Mesenchymal stem cell (in vitro differentiated cells and primary cell): ENCODE results near the gene ENDOU.
A peak's percentile ranks its signal among the peaks of the same experiment; 100 is the strongest.

Source experiments
- DNase-seq: peaks from one replicate; pipeline ENCODE4 v3.0.0-alpha.2; 2013
- H2AFZ ChIP-seq: one replicate; pipeline ENCODE4 v1.6.1; 2013; ENCODE audit warnings: low read depth, mild to moderate bottlenecking, control low read depth, inconsistent platforms, low read length, moderate library complexity
- H2AK5ac ChIP-seq: 2 replicates; pipeline ENCODE4 v1.6.1; 2013; ENCODE audit warnings: low read length, moderate library complexity, mild to moderate bottlenecking, inconsistent platforms; ENCODE audit not compliant: severe bottlenecking
- H2BK120ac ChIP-seq: one replicate; pipeline ENCODE4 v1.6.1; 2013; ENCODE audit warnings: low read depth, mild to moderate bottlenecking, inconsistent platforms, low read length, moderate library complexity
- H2BK12ac ChIP-seq, 2 experiments: one replicate each; pipeline ENCODE4 v1.6.1; 2013; ENCODE audit warnings: inconsistent platforms in 2 of 2, low read length in 2 of 2, mild to moderate bottlenecking in 2 of 2, moderate library complexity in 2 of 2, control low read depth in 1 of 2
- H2BK15ac ChIP-seq: one replicate; pipeline ENCODE4 v1.6.1; 2013; ENCODE audit warnings: mild to moderate bottlenecking, low read depth, inconsistent platforms; ENCODE audit not compliant: poor library complexity, severe bottlenecking
- H2BK5ac ChIP-seq: 2 replicates; pipeline ENCODE4 v1.6.1; 2013; ENCODE audit warnings: low read depth, mild to moderate bottlenecking, low read length, control low read depth, inconsistent platforms; ENCODE audit not compliant: poor library complexity, severe bottlenecking
- H3K14ac ChIP-seq, 2 experiments: one replicate each; pipeline ENCODE4 v1.6.1; 2013; ENCODE audit warnings: inconsistent platforms in 2 of 2, low read length in 2 of 2, control low read depth in 1 of 2, mild to moderate bottlenecking in 1 of 2, moderate library complexity in 1 of 2
- H3K18ac ChIP-seq, 2 experiments: one replicate each; pipeline ENCODE4 v1.6.1; 2013; ENCODE audit warnings: inconsistent platforms in 2 of 2, low read length in 2 of 2, control low read depth in 1 of 2, low read depth in 1 of 2, mild to moderate bottlenecking in 1 of 2
- H3K23ac ChIP-seq, 2 experiments: one replicate each; pipeline ENCODE4 v1.6.1; 2013; ENCODE audit warnings: inconsistent platforms in 2 of 2, low read length in 2 of 2, mild to moderate bottlenecking in 2 of 2, moderate library complexity in 2 of 2, control low read depth in 1 of 2
- H3K27ac ChIP-seq: 2 replicates; pipeline ENCODE4 v1.5.1; 2013; ENCODE audit warnings: mild to moderate bottlenecking, moderate library complexity, low read length, control low read depth, inconsistent platforms; ENCODE audit not compliant: poor library complexity, severe bottlenecking
- H3K27me3 ChIP-seq, 2 experiments: 2 replicates each; pipeline versions ENCODE4 v1.6.1 to v1.7.0; 2013; ENCODE audit warnings: low read length in 2 of 2, mild to moderate bottlenecking in 2 of 2, moderate library complexity in 2 of 2, control low read depth in 1 of 2, inconsistent platforms in 1 of 2; ENCODE audit not compliant: control insufficient read depth in 1 of 2, insufficient read depth in 1 of 2
- H3K36me3 ChIP-seq, 2 experiments: 2 replicates each; pipeline versions ENCODE4 v1.6.1 to v1.7.0; 2013; ENCODE audit warnings: low read length in 2 of 2, control low read depth in 1 of 2, inconsistent platforms in 1 of 2, low read depth in 1 of 2, mild to moderate bottlenecking in 1 of 2; ENCODE audit not compliant: insufficient read depth in 2 of 2, control insufficient read depth in 1 of 2
- H3K4ac ChIP-seq, 2 experiments: one replicate each; pipeline ENCODE4 v1.6.1; 2013; ENCODE audit warnings: inconsistent platforms in 2 of 2, low read length in 2 of 2, mild to moderate bottlenecking in 2 of 2, moderate library complexity in 2 of 2, control low read depth in 1 of 2, low read depth in 1 of 2
- H3K4me1 ChIP-seq: 2 replicates; pipeline ENCODE4 v1.6.1; 2013; ENCODE audit warnings: low read depth, low read length, control low read depth; ENCODE audit not compliant: control insufficient read depth, insufficient read depth
- H3K4me2 ChIP-seq: 2 replicates; pipeline ENCODE4 v1.6.1; 2013; ENCODE audit warnings: low read length, mild to moderate bottlenecking, inconsistent platforms; ENCODE audit not compliant: poor library complexity, severe bottlenecking
- H3K4me3 ChIP-seq, 2 experiments: 2 replicates each; pipeline versions ENCODE4 v1.5.1 to v1.7.0; 2013; ENCODE audit warnings: low read length in 2 of 2, mild to moderate bottlenecking in 2 of 2, control low read depth in 1 of 2, low read depth in 1 of 2; ENCODE audit not compliant: insufficient read depth in 1 of 2
- H3K79me1 ChIP-seq: replicated peaks from 2 replicates; pipeline ENCODE4 v1.6.1; 2013; ENCODE audit warnings: mild to moderate bottlenecking, control low read depth, low read length, inconsistent platforms; ENCODE audit not compliant: poor library complexity, severe bottlenecking
- H3K9ac ChIP-seq: 2 replicates; pipeline ENCODE4 v1.7.0; 2013; ENCODE audit warnings: mild to moderate bottlenecking, low read length, moderate library complexity
- H3K9me3 ChIP-seq: 2 replicates; pipeline ENCODE4 v1.7.0; 2013; ENCODE audit warnings: mild to moderate bottlenecking, low read length; ENCODE audit not compliant: control insufficient read depth
- H4K8ac ChIP-seq: one replicate; pipeline ENCODE4 v1.6.1; 2013; ENCODE audit warnings: inconsistent platforms, mild to moderate bottlenecking, low read length, moderate library complexity
- H4K91ac ChIP-seq: one replicate; pipeline ENCODE4 v1.6.1; 2013; ENCODE audit warnings: mild to moderate bottlenecking, low read length, inconsistent platforms
- WGBS: methylation state at CpG from one replicate; pipeline ENCODE4 v1.1.7; 2013; ENCODE audit warnings: mixed read lengths; 5-methylcytosine and 5-hydroxymethylcytosine counted together

Gene ENDOU

GRCh38 chr12:47745485-47746041 lies 20.3 kb upstream of the ENDOU start:
- H3K18ac ChIP-seq, result no peak overlapping the region
- H3K4me1 ChIP-seq, result peaks cover 11% of the 10 kb centered on the region
- no peak overlapping the region for H3K4ac ChIP-seq
- 87% methylated on average over 16 of the region's 16 CpGs for WGBS
- no peak overlapping the region for H3K27ac ChIP-seq
- H3K36me3 ChIP-seq, result peaks cover 4 to 77% of the 10 kb centered on the region in 2 experiments
- no peak overlapping the region for H3K9ac ChIP-seq
- no peak overlapping the region for H2BK5ac ChIP-seq
- no peak for DNase-seq
- no peak overlapping the region for H3K14ac ChIP-seq
- H3K9me3 ChIP-seq, result no peaks in the 10 kb centered on the region
- H3K27me3 ChIP-seq, result peaks cover 0 to 17% of the 10 kb centered on the region in 2 experiments
- no peak overlapping the region for H3K23ac ChIP-seq
- no peak overlapping the region for H3K4me3 ChIP-seq
- H2AK5ac ChIP-seq, result no peak overlapping the region
- H2BK15ac ChIP-seq, result no peak overlapping the region
- no peak overlapping the region for H3K4me2 ChIP-seq
- H2BK120ac ChIP-seq, result no peak overlapping the region
- H3K79me1 ChIP-seq, result peaks cover 2% of the 10 kb centered on the region
- H2AFZ ChIP-seq, result no peak overlapping the region
- no peak overlapping the region for H4K8ac ChIP-seq
- H4K91ac ChIP-seq, result no peak overlapping the region
- no peak overlapping the region for H2BK12ac ChIP-seq

- Histone ChIP-seq H3K23ac (no peak overlapping the region), H2BK120ac (no peak overlapping the region), H3K4ac (no peak overlapping the region), H3K27ac (no peak overlapping the region), H2AK5ac (peak overlapping the region; percentile 2), H4K91ac (no peak overlapping the region), H3K4me1 (peaks cover 12% of the 10 kb centered on the region), H4K8ac (no peak overlapping the region), H3K27me3 (peaks cover 0 to 17% of the 10 kb centered on the region in 2 experiments), H3K9me3 (no peaks in the 10 kb centered on the region), H2BK15ac (no peak overlapping the region), H3K4me3 (no peak overlapping the region), H3K36me3 (peaks cover 4 to 77% of the 10 kb centered on the region in 2 experiments), H2BK12ac (no peak overlapping the region), H3K9ac (no peak overlapping the region), H3K79me1 (peaks cover 2% of the 10 kb centered on the region), H2AFZ (no peak overlapping the region), H3K18ac (no peak overlapping the region), H3K4me2 (no peak overlapping the region), H3K14ac (no peak overlapping the region), H2BK5ac (no peak overlapping the region)
- DNase-seq, result no peak
- WGBS, result 83% methylated on average over 8 of the region's 8 CpGs
Measured at GRCh38 chr12:47744778-47745436, 19.6 kb upstream of the ENDOU start.

GRCh38 chr12:47744005-47744651 lies 18.8 kb upstream of the ENDOU start:
- Histone ChIP-seq H3K4me3 (no peak overlapping the region), H2AFZ (no peak overlapping the region), H2BK12ac (no peak overlapping the region), H4K8ac (no peak overlapping the region), H3K18ac (no peak overlapping the region), H3K4me2 (no peak overlapping the region), H3K27me3 (peaks cover 0 to 17% of the 10 kb centered on the region in 2 experiments), H3K14ac (no peak overlapping the region), H4K91ac (no peak overlapping the region), H3K27ac (no peak overlapping the region), H3K36me3 (peaks cover 4 to 77% of the 10 kb centered on the region in 2 experiments), H2BK15ac (no peak overlapping the region), H2BK120ac (no peak overlapping the region), H3K79me1 (no peaks in the 10 kb centered on the region), H2AK5ac (no peak overlapping the region), H3K9me3 (no peaks in the 10 kb centered on the region), H3K23ac (no peak overlapping the region), H2BK5ac (no peak overlapping the region), H3K4me1 (peaks cover 12% of the 10 kb centered on the region), H3K4ac (no peak overlapping the region), H3K9ac (no peak overlapping the region)
- WGBS, result 41% methylated on average over 8 of the region's 10 CpGs
- no peak for DNase-seq

- Histone ChIP-seq H3K27ac (no peak overlapping the region), H3K79me1 (no peaks in the 10 kb centered on the region), H3K9me3 (no peaks in the 10 kb centered on the region), H3K9ac (no peak overlapping the region), H2BK120ac (no peak overlapping the region), H3K27me3 (peaks cover 0 to 17% of the 10 kb centered on the region in 2 experiments), H4K91ac (no peak overlapping the region), H2BK15ac (no peak overlapping the region), H2AK5ac (no peak overlapping the region), H3K4ac (no peak overlapping the region), H3K18ac (no peak overlapping the region), H3K36me3 (peaks cover 4 to 77% of the 10 kb centered on the region in 2 experiments), H3K4me2 (no peak overlapping the region), H2BK12ac (no peak overlapping the region), H3K23ac (no peak overlapping the region), H2BK5ac (no peak overlapping the region), H4K8ac (no peak overlapping the region), H3K4me1 (peaks cover 12% of the 10 kb centered on the region), H2AFZ (no peak overlapping the region), H3K14ac (no peak overlapping the region), H3K4me3 (no peak overlapping the region)
- WGBS, result 83% methylated on average over 9 of the region's 9 CpGs
- no peak for DNase-seq
Measured at GRCh38 chr12:47743311-47743860, 18.1 kb upstream of the ENDOU start.
